Measurements from ENCODE around the gene RDH16.
"Not testable (repeated sequence)": the region's sequence is repeated elsewhere in the genome, so short reads cannot be mapped to it uniquely, and the experiment has no call there.

RDH16 gene

GRCh38 chr12:56954057-56954957, 3.1 kb downstream of the RDH16 start:
- no peak for DNase-seq (ENCODE audit: low spot score)

GRCh38 chr12:56953314-56953713, 4.1 kb downstream of the RDH16 start:
- no peak for DNase-seq (ENCODE audit: low spot score)

GRCh38 chr12:56951582-56952339, 5.6 kb downstream of the RDH16 start:
- no peak for DNase-seq (ENCODE audit: low spot score)

GRCh38 chr12:56948881-56949280, 8.5 kb downstream of the RDH16 start:
- DNase-seq (ENCODE audit: low spot score), result no peak

GRCh38 chr12:56948457-56948777, 9.0 kb downstream of the RDH16 start:
- no peak for DNase-seq (ENCODE audit: low spot score)

GRCh38 chr12:56947633-56948456, 9.6 kb downstream of the RDH16 start:
- DNase-seq (ENCODE audit: low spot score), result no peak

- no peak for DNase-seq (ENCODE audit: low spot score)
Observed at GRCh38 chr12:56943878-56944277, 13.5 kb downstream of the RDH16 start.

GRCh38 chr12:56943374-56943773, 14.0 kb downstream of the RDH16 start:
- DNase-seq (ENCODE audit: low spot score), result not testable (repeated sequence)

GRCh38 chr12:56941299-56942017, 15.9 kb downstream of the RDH16 start:
- DNase-seq (ENCODE audit: low spot score), result no peak

- not testable (repeated sequence) for DNase-seq (ENCODE audit: low spot score)
Observed at GRCh38 chr12:56940942-56941298, 16.5 kb downstream of the RDH16 start.

GRCh38 chr12:56935752-56936151, 21.7 kb downstream of the RDH16 start:
- DNase-seq (ENCODE audit: low spot score), result no peak

GRCh38 chr12:56935157-56935556, 22.3 kb downstream of the RDH16 start:
- peak; percentile 18 for DNase-seq (ENCODE audit: low spot score)

GRCh38 chr12:56933826-56934625, 23.4 kb downstream of the RDH16 start, which contains the start of gene SDR9C7:
Gene SDR9C7 (minus strand): TSS chr12:56934408. CDS start chr12:56934261, 147 bp downstream.
- DNase-seq (ENCODE audit: low spot score), result no peak

GRCh38 chr12:56932867-56933266, 24.5 kb downstream of the RDH16 start:
- no peak for DNase-seq (ENCODE audit: low spot score)

- DNase-seq (ENCODE audit: low spot score), result no peak
Observed at GRCh38 chr12:56932146-56932545, 25.3 kb downstream of the RDH16 start.

GRCh38 chr12:56931474-56931978, 25.9 kb downstream of the RDH16 start:
- DNase-seq (ENCODE audit: low spot score), result no peak

GRCh38 chr12:56930241-56930640, 27.2 kb downstream of the RDH16 start:
- DNase-seq (ENCODE audit: low spot score), result no peak

- DNase-seq (ENCODE audit: low spot score), result no peak
Observed at GRCh38 chr12:56929780-56930179, 27.6 kb downstream of the RDH16 start.

GRCh38 chr12:56928262-56928661, 29.1 kb downstream of the RDH16 start:
- DNase-seq (ENCODE audit: low spot score), result no peak

GRCh38 chr12:56927281-56927680, 30.1 kb downstream of the RDH16 start:
- DNase-seq (ENCODE audit: low spot score), result no peak

GRCh38 chr12:56922031-56922430, 35.4 kb downstream of the RDH16 start:
- DNase-seq (ENCODE audit: low spot score), result no peak
